HG02852 (cell line): ENCODE results near the gene TOM1.
A peak's percentile ranks its signal among the peaks of the same experiment; 100 is the strongest.
"Not testable (repeated sequence)": the region's sequence is repeated elsewhere in the genome, so short reads cannot be mapped to it uniquely, and the experiment has no call there.

Experiments used
- ATAC-seq: cut with Tn5 transposase; IDR thresholded peaks from one replicate; pipeline ENCODE4 v1.9.1; 2021; ENCODE audit warnings: mild to moderate bottlenecking, moderate library complexity; ENCODE audit not compliant: unreplicated experiment

The TOM1 gene

GRCh38 chr22:35344956-35345690, 45.4 kb downstream of the TOM1 start:
- ATAC-seq = no peak

DNA sequence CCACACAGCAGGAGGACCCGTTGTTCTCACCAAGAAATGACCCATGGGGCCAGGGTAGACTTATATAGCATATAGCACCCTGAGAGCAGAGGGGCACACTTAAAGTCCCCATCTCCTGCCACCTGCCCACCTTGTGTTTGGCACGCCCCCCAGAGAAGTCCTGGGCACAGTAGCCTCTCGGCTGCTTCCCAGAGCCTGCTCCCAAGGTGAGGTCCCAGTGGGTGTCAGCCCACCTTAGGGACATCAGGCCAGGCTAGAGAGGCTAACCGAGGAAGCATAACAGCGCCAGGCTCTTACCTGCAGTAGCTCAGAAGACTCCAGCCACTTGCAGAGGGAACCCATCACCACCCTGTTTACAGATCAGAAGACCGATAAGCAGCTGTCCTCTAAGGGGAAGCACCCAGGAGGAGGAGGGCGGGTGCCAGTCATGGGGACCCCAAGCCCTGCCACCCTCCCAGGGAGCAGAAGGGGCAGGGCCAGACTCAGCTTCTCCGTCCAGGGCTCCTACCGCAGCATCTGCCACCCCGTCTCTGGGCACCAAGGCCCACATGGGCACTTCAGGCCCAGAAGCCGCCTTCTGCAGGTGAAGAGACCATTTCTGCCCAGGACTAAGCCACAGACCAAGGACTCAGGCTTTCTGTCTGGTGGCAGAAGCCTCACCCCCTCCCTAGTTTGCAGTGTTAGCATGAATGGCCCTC, 46.3 kb downstream of the TOM1 start:
- no peak for ATAC-seq

DNA sequence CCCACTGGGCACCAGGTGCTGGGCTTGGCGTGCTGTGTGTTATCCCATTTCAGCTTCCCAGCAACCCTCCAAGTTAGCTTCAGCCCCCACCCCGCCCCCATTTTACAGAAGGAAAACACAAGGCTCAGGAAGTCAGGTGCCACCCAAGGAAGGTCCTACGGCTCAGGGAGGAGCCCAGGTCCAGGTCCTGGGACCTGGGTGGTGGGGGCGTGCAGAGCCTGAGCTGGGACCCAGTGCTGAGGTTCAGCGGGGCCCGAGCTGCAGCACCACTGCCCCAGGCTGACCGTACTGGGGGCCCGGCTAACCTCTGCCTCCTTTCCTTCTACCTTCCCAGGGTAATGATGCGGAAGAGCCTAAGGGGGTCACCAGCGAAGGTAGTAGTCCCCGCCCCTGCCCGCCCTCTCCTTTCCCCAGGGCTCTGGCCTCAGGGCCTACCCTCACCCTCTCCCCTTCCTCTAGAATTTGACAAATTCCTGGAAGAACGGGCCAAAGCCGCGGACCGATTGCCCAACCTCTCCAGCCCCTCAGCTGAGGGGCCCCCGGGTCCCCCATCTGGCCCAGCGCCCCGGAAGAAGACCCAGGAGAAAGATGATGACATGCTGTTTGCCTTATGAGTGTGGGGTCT, 47.0 kb downstream of the TOM1 start:
- no peak for ATAC-seq

- ATAC-seq = no peak
These were observed 47.8 kb downstream of the TOM1 start for GRCh38 chr22:35347462-35347861.

- ATAC-seq = no peak
These were observed 48.4 kb downstream of the TOM1 start for GRCh38 chr22:35348026-35348590.

DNA sequence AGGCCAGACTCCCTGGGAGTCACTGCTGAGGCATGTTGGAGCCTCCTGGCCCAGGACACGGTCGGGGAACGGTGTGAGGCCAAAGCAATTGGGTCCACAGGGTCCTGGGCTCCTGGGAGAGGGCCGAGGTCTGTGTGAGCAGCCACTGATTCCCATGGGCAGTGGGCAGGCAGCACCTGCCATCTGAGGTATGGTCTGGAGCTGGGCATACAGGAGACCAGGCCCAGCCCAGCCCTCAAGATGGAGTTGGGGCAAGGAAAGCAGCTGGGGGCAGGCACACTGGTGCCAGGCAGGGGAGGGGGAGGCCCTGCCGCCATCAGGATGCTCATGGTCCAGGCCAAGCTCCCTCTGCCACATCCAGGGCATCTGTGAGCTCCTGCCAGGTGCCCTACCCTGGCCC, 49.0 kb downstream of the TOM1 start:
- ATAC-seq = no peak

GRCh38 chr22:35349368-35349703, 49.6 kb downstream of the TOM1 start:
- ATAC-seq = no peak

GRCh38 chr22:35349704-35350538, 50.2 kb downstream of the TOM1 start:
- no peak for ATAC-seq

- ATAC-seq = peak; percentile 76
These were observed 51.1 kb downstream of the TOM1 start for GRCh38 chr22:35350539-35351503.

DNA sequence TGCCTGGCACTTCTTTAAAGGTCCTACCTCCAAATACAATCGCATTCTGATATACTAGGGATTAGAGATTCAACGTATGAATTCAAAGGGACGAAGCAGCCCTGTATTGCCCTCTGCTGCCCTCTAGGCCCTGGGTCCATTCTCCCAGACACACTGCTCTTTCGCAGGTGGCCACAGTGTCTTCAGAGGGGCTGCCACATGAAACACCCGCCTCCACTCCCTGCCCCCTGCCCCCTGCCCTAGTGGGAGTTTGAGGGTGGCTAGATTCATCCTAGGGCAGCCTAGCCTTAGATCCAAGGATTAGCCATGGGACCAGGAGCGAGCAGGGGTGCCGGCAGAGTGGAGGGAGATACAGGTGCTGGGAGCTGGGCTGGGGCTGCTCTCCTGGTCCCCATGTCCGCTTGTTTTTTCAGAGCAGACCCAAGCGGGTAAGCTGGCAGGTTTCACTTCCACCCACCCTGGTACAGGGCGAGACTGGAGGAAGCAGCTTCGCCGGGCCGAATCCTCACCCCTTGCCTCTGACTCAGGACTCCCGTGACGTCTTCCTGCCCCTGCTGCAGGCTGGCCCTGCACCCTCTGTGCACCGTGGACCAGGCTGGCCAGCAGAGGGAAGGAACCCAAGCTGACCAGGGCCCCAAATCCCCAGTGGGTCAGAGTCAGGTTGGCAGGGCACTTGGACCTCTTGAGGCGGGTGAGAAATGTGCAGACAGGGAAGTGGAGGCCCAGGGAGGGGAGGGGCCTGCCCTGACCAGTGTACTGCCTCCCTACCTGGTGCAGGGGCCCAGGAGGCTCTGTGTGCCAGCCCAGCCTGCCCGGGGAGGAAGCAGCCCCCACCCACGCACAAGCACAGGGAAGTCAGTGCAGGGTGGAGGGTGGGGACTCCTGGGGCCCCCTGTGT, 52.8 kb downstream of the TOM1 start:
- no peak for ATAC-seq

DNA sequence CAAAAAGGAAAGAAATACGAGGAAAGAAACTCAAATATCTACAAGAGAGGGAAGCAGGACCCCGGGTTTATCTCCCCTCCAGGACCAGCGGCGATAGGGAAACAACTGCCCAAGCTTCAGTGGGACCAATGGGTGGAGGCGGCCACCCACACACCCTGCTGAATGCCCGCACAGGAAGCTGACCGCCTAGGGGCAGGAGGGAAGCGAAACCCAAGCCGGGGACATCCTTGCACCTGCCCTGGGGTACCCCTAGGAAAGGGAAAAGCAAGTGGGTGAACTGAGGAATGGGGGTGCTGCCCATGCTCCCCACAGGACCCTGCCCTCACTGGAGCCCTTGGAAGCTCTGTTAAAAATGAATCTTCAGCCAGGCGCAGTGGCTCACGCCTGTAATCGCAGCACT, 53.6 kb downstream of the TOM1 start:
- no peak for ATAC-seq

DNA sequence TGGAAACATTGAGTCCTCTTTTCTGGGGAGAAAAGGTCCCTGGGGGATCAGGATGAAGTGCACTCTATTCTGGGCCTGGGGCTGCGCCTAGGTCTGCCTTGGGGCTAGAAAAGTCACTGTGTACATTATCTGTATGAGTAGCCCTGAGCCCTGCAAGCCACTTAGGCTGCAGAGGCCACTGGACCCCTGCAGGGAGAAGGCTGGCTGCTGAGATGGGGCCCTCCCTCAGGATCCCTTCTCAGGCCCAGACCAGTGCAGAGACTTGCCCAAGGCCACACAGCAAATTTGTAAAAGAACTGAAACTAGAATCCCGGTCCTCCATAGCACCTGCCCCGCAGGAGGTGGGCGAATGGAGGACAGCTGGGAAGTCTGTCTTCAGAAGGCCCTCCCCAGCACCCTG, 54.4 kb downstream of the TOM1 start:
- ATAC-seq = no peak

GRCh38 chr22:35357883-35358621, 58.4 kb downstream of the TOM1 start:
- no peak for ATAC-seq

DNA sequence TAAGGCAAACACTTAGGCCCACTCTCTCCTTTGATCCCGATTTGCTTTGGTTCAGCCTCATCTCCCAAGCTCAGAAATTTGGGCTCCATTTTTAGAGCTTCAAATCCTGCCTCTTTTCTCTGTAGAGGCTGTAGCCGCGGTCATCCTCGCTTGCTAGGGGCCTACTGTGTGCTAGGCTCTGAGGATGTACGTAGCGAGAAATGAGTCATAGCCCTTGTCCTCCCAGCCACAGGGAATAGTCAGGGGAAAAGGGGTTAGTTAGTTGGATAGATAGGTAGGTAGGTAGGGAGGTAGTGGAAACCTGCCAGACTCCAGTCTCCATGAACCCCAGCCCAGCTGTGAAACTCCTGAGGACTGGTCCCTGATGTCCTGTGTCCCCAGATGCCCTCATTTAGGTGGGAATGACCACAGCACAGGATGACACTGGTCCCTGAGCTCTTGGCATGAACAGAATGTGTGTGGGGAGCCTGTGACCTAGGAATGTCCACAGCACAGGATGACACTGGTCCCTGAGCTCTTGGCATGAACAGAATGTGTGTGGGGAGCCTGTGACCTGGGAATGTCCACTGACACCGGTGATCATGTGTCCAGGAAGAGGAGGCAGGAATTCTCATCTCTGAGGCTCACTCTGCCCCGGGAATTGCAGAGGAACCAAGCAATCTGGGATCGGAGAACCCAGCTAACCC, 59.8 kb downstream of the TOM1 start:
- ATAC-seq = no peak

DNA sequence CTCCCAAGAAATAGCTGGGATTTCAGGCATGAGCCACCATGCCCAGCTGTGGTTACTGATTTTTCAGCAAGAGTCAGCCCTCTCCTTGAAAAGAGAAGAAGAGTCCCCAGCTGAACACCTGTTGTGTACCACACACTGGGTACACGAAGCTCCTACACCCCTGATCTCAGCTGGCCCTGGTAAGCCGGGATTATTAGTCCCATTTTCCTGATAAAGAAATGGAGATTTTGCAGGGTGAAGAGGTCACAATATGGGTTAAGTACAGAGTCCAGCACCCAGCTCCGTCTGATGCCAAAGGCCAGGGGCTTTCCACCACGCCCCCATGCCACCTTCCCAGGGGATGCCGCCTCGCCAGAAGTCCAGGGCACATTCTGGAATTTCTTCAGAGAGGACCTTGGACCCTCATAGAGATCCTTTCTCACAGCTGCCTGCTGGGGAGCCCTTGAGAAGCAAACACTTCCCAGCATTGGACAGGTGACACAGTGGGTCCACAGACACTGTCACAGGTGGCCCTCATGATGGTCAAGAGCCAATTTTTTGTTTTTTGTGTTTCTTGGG, 61.4 kb downstream of the TOM1 start:
- ATAC-seq = no peak

- ATAC-seq = no peak
These were observed 63.9 kb downstream of the TOM1 start for GRCh38 chr22:35363566-35364086.

DNA sequence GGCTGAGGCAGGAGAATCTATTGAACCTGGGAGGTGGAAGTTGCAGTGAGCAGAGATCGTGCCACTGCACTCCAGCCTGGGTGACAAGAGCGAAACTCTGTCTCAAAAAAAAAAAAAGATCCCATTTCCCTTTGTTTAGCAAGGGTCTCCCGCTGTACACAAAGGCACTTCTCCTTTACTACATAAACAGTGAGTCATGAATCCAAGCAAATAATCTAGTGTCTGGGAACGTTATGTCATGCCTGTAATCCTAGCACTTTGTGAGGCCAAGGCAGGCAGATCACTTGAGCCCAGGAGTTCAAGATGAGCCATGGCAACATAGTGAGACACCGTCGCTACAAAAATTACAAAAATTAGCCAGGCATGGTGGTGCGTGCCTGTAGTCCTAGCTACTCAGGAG, 64.5 kb downstream of the TOM1 start:
- ATAC-seq = not testable (repeated sequence)
